Loucy (cell line): Measurements from ENCODE around the gene DGKI.
A peak's percentile ranks its signal among the peaks of the same experiment; 100 is the strongest.

Experiments
- H2AFZ ChIP-seq: fragments of 200-600 bp; sonication (generic); 2 replicates; pipeline ENCODE4 v1.6.0; 2016; ENCODE audit warnings: antibody characterized with exemption, mild to moderate bottlenecking, low read length, moderate library complexity
- H3F3A ChIP-seq: fragments of 200-600 bp; 2 replicates; pipeline ENCODE4 v1.6.0; 2016; ENCODE audit warnings: antibody characterized with exemption, low read depth, mild to moderate bottlenecking
- H3K27me3 ChIP-seq: fragments of 200-600 bp; sonication (generic); 2 replicates; pipeline ENCODE4 v1.6.1; 2014; ENCODE audit warnings: low read length, mild to moderate bottlenecking; ENCODE audit not compliant: insufficient read depth, poor library complexity, severe bottlenecking
- H3K36me3 ChIP-seq: fragments of 200-600 bp; sonication (generic); 2 replicates; pipeline ENCODE4 v1.6.1; 2016; ENCODE audit warnings: low read length; ENCODE audit not compliant: insufficient read depth
- H3K4me1 ChIP-seq: fragments of 200-600 bp; sonication (generic); 2 replicates; pipeline ENCODE4 v1.5.1; 2014; ENCODE audit warnings: low read length, mild to moderate bottlenecking; ENCODE audit not compliant: insufficient read depth, poor library complexity, severe bottlenecking
- H3K4me2 ChIP-seq: fragments of 200-600 bp; sonication (generic); 2 replicates; pipeline ENCODE4 v1.6.0; 2014; ENCODE audit warnings: antibody characterized with exemption, low read length, low read depth, mild to moderate bottlenecking; ENCODE audit not compliant: poor library complexity, severe bottlenecking
- H3K4me3 ChIP-seq: fragments of 200-600 bp; sonication (generic); 2 replicates; pipeline ENCODE4 v1.5.1; 2014; ENCODE audit warnings: low read length, mild to moderate bottlenecking, mixed read lengths; ENCODE audit not compliant: poor library complexity, severe bottlenecking
- H3K79me2 ChIP-seq: fragments of 200-600 bp; sonication (generic); 2 replicates; pipeline ENCODE4 v1.6.1; 2014; ENCODE audit warnings: low read length; ENCODE audit not compliant: insufficient read depth
- H3K9ac ChIP-seq: fragments of 200-600 bp; sonication (generic); 2 replicates; pipeline ENCODE4 v1.6.0; 2014; ENCODE audit warnings: mild to moderate bottlenecking, low read depth, low read length, moderate library complexity; ENCODE audit not compliant: poor library complexity, severe bottlenecking
- H3K9me2 ChIP-seq: fragments of 200-600 bp; sonication (generic); replicated peaks from 2 replicates; pipeline ENCODE4 v1.6.1; 2016; ENCODE audit warnings: low read depth, low read length, mixed read lengths
- H3K9me3 ChIP-seq: fragments of 200-600 bp; sonication (generic); 2 replicates; pipeline ENCODE4 v1.6.1; 2014; ENCODE audit warnings: mild to moderate bottlenecking, antibody characterized with exemption, low read length, low read depth; ENCODE audit not compliant: insufficient read depth
- H4K20me1 ChIP-seq: fragments of 200-600 bp; sonication (generic); 2 replicates; pipeline ENCODE4 v1.6.0; 2014; ENCODE audit warnings: antibody characterized with exemption, low read length, mild to moderate bottlenecking; ENCODE audit not compliant: insufficient read depth, poor library complexity, severe bottlenecking
- CTCF ChIP-seq: fragments of 200-600 bp; sonication (generic); conservative IDR thresholded peaks from 2 replicates; pipeline ENCODE4 v1.5.1; 2014; ENCODE audit warnings: mild to moderate bottlenecking, antibody characterized with exemption, low read length
- EZH2phosphoT487 ChIP-seq: fragments of 200-600 bp; IDR thresholded peaks from 2 replicates; pipeline ENCODE4 v1.6.1; 2018; ENCODE audit warnings: antibody characterized with exemption, mild to moderate bottlenecking, moderate library complexity, borderline replicate concordance

The DGKI gene

GRCh38 chr7:137342265-137342664 lies 504.5 kb downstream of the DGKI start:
- H3F3A ChIP-seq, result no peaks in the 10 kb centered on the region
- H3K4me3 ChIP-seq, result no peak overlapping the region
- TF ChIP-seq EZH2phosphoT487, result no peak
- no peak for TF ChIP-seq CTCF
- H3K4me1 ChIP-seq, result no peaks in the 10 kb centered on the region
- no peaks in the 10 kb centered on the region for H3K79me2 ChIP-seq
- no peaks in the 10 kb centered on the region for H4K20me1 ChIP-seq
- H3K27me3 ChIP-seq, result no peaks in the 10 kb centered on the region
- H3K9ac ChIP-seq, result no peak overlapping the region
- H2AFZ ChIP-seq, result no peak overlapping the region
- no peaks in the 10 kb centered on the region for H3K36me3 ChIP-seq
- H3K9me3 ChIP-seq, result 0 out of 2 replicates have a peak, but pooled peaks cover 3% of the 10 kb centered on the region
- H3K4me2 ChIP-seq, result no peak overlapping the region
- H3K9me2 ChIP-seq, result no peaks in the 10 kb centered on the region

- H3K4me1 ChIP-seq, result no peaks in the 10 kb centered on the region
- H3K4me3 ChIP-seq, result no peak overlapping the region
- H3K4me2 ChIP-seq, result no peak overlapping the region
- H2AFZ ChIP-seq, result no peak overlapping the region
- no peaks in the 10 kb centered on the region for H3K79me2 ChIP-seq
- no peak overlapping the region for H3K9ac ChIP-seq
- H3K9me3 ChIP-seq, result no peaks in the 10 kb centered on the region
- no peaks in the 10 kb centered on the region for H3K27me3 ChIP-seq
- no peaks in the 10 kb centered on the region for H3K9me2 ChIP-seq
- no peaks in the 10 kb centered on the region for H4K20me1 ChIP-seq
- H3K36me3 ChIP-seq, result no peaks in the 10 kb centered on the region
- TF ChIP-seq CTCF (0 out of 2 replicates have a peak, but pooled peaks have one; percentile 16), EZH2phosphoT487 (no peak)
- no peaks in the 10 kb centered on the region for H3F3A ChIP-seq
These were observed 508.9 kb downstream of the DGKI start for GRCh38 chr7:137337902-137338301.

- H3K79me2 ChIP-seq, result no peaks in the 10 kb centered on the region
- no peak overlapping the region for H2AFZ ChIP-seq
- no peak overlapping the region for H3K4me2 ChIP-seq
- no peak overlapping the region for H3K9ac ChIP-seq
- no peaks in the 10 kb centered on the region for H3K9me2 ChIP-seq
- no peaks in the 10 kb centered on the region for H3K4me1 ChIP-seq
- no peaks in the 10 kb centered on the region for H3F3A ChIP-seq
- no peak overlapping the region for H3K4me3 ChIP-seq
- H3K9me3 ChIP-seq, result no peaks in the 10 kb centered on the region
- no peak for TF ChIP-seq EZH2phosphoT487
- no peak for TF ChIP-seq CTCF
- H3K27me3 ChIP-seq, result no peaks in the 10 kb centered on the region
- no peaks in the 10 kb centered on the region for H3K36me3 ChIP-seq
- H4K20me1 ChIP-seq, result no peaks in the 10 kb centered on the region
These were observed 511.0 kb downstream of the DGKI start for GRCh38 chr7:137335814-137336213.
